Stimulated activated CD4-positive, alpha-beta T cell treated with anti-CD3 and anti-CD28 coated beads, TNF-alpha, amount 100 ng/mL, for 24 hours (primary cell): ENCODE results near the gene RPS19BP1.
"Not testable (repeated sequence)": the region's sequence is repeated elsewhere in the genome, so short reads cannot be mapped to it uniquely, and the experiment has no call there.

Experiments used
- DNase-seq, 3 experiments: peaks; one replicate each; pipeline ENCODE4 v3.0.0-alpha.2; 2020; ENCODE audit warnings: low read depth in 3 of 3

Gene RPS19BP1

GRCh38 chr22:39528681-39529486 is 3.7 kb downstream of the RPS19BP1 start:
- DNase-seq = peak; percentile 82 to 88 (median 83)

- DNase-seq = no peak
Measured at GRCh38 chr22:39528080-39528661, 4.4 kb downstream of the RPS19BP1 start.

- no peak for DNase-seq
Measured at GRCh38 chr22:39527481-39527961, 5.0 kb downstream of the RPS19BP1 start.

- DNase-seq = no peak
Measured at GRCh38 chr22:39526736-39527171, 5.8 kb downstream of the RPS19BP1 start.

- no peak for DNase-seq
Measured at GRCh38 chr22:39525658-39525975, 6.9 kb downstream of the RPS19BP1 start.

- DNase-seq = no peak
Measured at GRCh38 chr22:39524753-39525657, 7.5 kb downstream of the RPS19BP1 start.

GRCh38 chr22:39524089-39524752 is 8.3 kb downstream of the RPS19BP1 start:
- DNase-seq = no peak

- DNase-seq = no peak
Measured at GRCh38 chr22:39522567-39523300, 9.8 kb downstream of the RPS19BP1 start.

GRCh38 chr22:39522091-39522490 is 10.5 kb downstream of the RPS19BP1 start:
- DNase-seq = not testable (repeated sequence)

GRCh38 chr22:39521106-39521885 is 11.3 kb downstream of the RPS19BP1 start:
- DNase-seq = not testable (repeated sequence)

- DNase-seq = peak; percentile 80 to 86 (median 81)
Measured at GRCh38 chr22:39520226-39521105, 12.1 kb downstream of the RPS19BP1 start, which contains the start of gene ATF4. Gene ATF4, plus strand, starts transcription at chr22:39520562. Its CDS starts 884 bp downstream, at chr22:39521446.

- peak; percentile 92 to 95 (median 93) for DNase-seq
Measured at GRCh38 chr22:39519681-39520225, 12.8 kb downstream of the RPS19BP1 start.

- no peak for DNase-seq
Measured at GRCh38 chr22:39518996-39519680, 13.4 kb downstream of the RPS19BP1 start.

GRCh38 chr22:39518144-39518786 is 14.3 kb downstream of the RPS19BP1 start:
- DNase-seq = no peak

- DNase-seq = no peak
Measured at GRCh38 chr22:39517470-39517869, 15.1 kb downstream of the RPS19BP1 start.

- DNase-seq = no peak
Measured at GRCh38 chr22:39515266-39516050, 17.1 kb downstream of the RPS19BP1 start.
